Hair follicular keratinocyte (primary cell): ENCODE measurements around the gene TBR1. TPM values are rescaled to one million over a fixed set of nuclear protein-coding genes. Genes with fewer than 3 reads are reported as not detected.

Experiments
- total RNA-seq: library from RNA; depleted of rRNA; stranded (reverse); fragments of >200 nt; gene quantifications from 2 replicates; pipeline ENCODE4 v1.2.3, GENCODE V29; 2015

Gene TBR1
- total RNA-seq: not detected in 2 replicates

DNA sequence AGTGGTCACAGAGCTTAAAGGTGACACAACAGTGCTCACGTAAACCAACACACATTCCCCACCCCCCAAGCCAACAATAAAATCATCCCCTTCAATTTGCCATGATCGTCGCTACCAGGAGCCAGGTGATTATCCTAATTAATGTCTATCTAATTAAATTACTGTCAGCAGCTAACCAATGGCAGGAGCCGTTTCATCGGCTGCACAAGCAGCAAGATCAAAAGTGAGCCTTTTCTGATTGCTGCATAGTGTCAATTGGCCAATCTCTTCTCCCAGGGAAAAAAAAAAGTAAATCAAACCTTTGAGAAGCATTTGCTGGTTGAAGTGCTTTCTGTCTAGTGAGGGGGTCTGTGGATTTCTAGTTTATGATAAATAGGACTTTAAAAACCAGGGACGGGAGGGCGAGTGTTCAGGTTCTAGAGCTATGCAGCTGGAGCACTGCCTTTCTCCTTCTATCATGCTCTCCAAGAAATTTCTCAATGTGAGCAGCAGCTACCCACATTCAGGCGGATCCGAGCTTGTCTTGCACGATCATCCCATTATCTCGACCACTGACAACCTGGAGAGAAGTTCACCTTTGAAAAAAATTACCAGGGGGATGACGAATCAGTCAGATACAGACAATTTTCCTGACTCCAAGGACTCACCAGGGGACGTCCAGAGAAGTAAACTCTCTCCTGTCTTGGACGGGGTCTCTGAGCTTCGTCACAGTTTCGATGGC, at the start of gene TBR1:
Gene TBR1 (plus strand): TSS at position 311 of the 721 bp plus-strand sequence. CDS start 114 bp downstream, at position 425.

Other genes with a start within 250 kb of the TBR1 start
- gene PSMD14, start 107.9 kb upstream of the TBR1 start, total RNA-seq: 117 and 128 TPM in 2 replicates
- not detected in 2 replicates for gene SLC4A10, start 208.1 kb downstream of the TBR1 start, total RNA-seq